Parathyroid adenoma (tissue), 2 donors: ENCODE data around the gene ANKRD23.

Source experiments
- H2AFZ ChIP-seq: fragments of 300-600 bp; sonication (generic); one replicate; pipeline ENCODE4 v1.7.0; 2017; ENCODE audit warnings: antibody characterized with exemption, mild to moderate bottlenecking
- H3K27ac ChIP-seq: fragments of 300-600 bp; sonication (generic); one replicate; pipeline ENCODE4 v1.7.0; 2017
- H3K27me3 ChIP-seq: fragments of 300-600 bp; sonication (generic); one replicate; pipeline ENCODE4 v1.7.0; 2017; ENCODE audit warnings: low read length; ENCODE audit not compliant: control insufficient read depth, insufficient read depth
- H3K36me3 ChIP-seq: fragments of 300-600 bp; sonication (generic); one replicate; pipeline ENCODE4 v1.7.0; 2017; ENCODE audit warnings: low read length; ENCODE audit not compliant: control insufficient read depth, insufficient read depth
- H3K4me1 ChIP-seq: fragments of 300-600 bp; sonication (generic); one replicate; pipeline ENCODE4 v1.7.0; 2017; ENCODE audit warnings: control low read depth
- H3K4me2 ChIP-seq: fragments of 300-600 bp; sonication (generic); one replicate; pipeline ENCODE4 v1.7.0; 2017; ENCODE audit warnings: low read length
- H3K4me3 ChIP-seq: fragments of 300-600 bp; sonication (generic); one replicate; pipeline ENCODE4 v1.7.0; 2017; ENCODE audit warnings: low read depth, low read length
- H3K79me2 ChIP-seq: fragments of 300-600 bp; sonication (generic); one replicate; pipeline ENCODE4 v1.7.0; 2017; ENCODE audit warnings: control low read depth
- H3K9ac ChIP-seq: fragments of 300-600 bp; sonication (generic); one replicate; pipeline ENCODE4 v1.7.0; 2017; ENCODE audit warnings: mild to moderate bottlenecking
- H3K9me3 ChIP-seq: fragments of 300-600 bp; sonication (generic); one replicate; pipeline ENCODE4 v1.7.0; 2017; ENCODE audit warnings: low read length; ENCODE audit not compliant: control insufficient read depth
- CTCF ChIP-seq: fragments of 300-600 bp; sonication (generic); IDR thresholded peaks from one replicate; pipeline ENCODE4 v1.7.0; 2017; ENCODE audit warnings: antibody characterized with exemption, mild to moderate bottlenecking
- donor health status: primary hyperparathyroidism.

Gene ANKRD23

DNA sequence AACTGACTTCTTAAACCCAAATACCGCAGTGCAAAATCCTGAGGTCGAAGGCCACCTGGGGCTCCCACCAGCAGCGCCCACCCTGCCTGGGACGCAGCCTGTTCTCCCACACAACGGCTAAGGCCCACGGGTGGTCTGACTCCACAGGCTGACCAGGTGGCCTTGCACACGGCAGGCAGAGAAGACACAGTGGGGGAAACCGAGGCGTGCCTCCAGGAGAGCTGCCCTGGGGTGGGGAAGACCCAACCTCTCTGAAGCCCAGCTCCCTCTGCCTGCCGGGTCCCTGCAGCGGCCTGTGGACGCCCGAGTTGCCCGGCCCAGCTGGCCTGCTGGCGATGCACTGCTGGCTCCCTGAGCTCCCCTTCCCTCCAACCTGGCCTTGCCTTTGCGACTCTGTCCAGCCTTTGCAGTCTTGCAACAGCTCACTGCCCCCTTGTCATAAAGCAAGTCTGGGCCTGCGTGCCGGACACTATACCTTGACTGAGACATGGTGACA, 35.8 kb upstream of the ANKRD23 start:
- Histone ChIP-seq H3K27ac (no peak overlapping the region), H2AFZ (no peak overlapping the region), H3K4me3 (no peak overlapping the region), H3K9me3 (no peaks in the 10 kb centered on the region), H3K9ac (no peak overlapping the region), H3K4me1 (peaks cover 2% of the 10 kb centered on the region), H3K36me3 (no peaks in the 10 kb centered on the region), H3K79me2 (no peaks in the 10 kb centered on the region), H3K4me2 (no peak overlapping the region), H3K27me3 (no peaks in the 10 kb centered on the region)
- no peak for TF ChIP-seq CTCF

- peaks cover 9% of the 10 kb centered on the region for H3K4me1 ChIP-seq
Observed at GRCh38 chr2:96878796-96879544, 35.1 kb upstream of the ANKRD23 start.

DNA sequence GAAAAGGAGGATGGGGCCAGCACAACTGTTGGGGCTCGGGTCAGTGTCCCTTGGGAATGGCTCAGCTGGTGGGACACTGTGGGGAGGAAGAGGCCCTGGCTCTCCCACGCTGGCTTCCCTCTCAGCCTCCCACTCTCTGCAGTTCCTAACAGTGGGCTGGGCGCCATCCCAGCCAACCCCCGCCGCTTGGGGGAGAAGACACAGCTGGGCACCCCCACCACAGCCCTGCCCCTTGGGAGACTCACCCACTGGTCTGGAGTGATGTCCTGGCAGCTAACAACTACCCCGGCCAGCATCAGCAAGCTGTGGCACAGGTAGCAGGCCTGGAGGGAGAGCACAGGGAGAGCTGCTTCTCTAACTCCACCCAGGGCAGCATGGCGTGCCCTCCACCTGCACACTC, 34.4 kb upstream of the ANKRD23 start:
- H3K4me3 ChIP-seq, result no peak overlapping the region
- H3K79me2 ChIP-seq, result no peaks in the 10 kb centered on the region
- H3K9me3 ChIP-seq, result no peaks in the 10 kb centered on the region
- no peak overlapping the region for H2AFZ ChIP-seq
- no peaks in the 10 kb centered on the region for H3K36me3 ChIP-seq
- no peak overlapping the region for H3K9ac ChIP-seq
- H3K4me1 ChIP-seq, result peaks cover 9% of the 10 kb centered on the region
- no peak for TF ChIP-seq CTCF
- H3K4me2 ChIP-seq, result no peak overlapping the region
- no peak overlapping the region for H3K27ac ChIP-seq
- no peaks in the 10 kb centered on the region for H3K27me3 ChIP-seq

More at GRCh38 chr2:96878796-96879544, 35.1 kb upstream of the ANKRD23 start:
- Histone ChIP-seq H3K9ac (no peak overlapping the region), H3K4me3 (no peak overlapping the region), H3K9me3 (no peaks in the 10 kb centered on the region), H3K36me3 (no peaks in the 10 kb centered on the region), H3K27ac (no peak overlapping the region), H3K79me2 (no peaks in the 10 kb centered on the region), H2AFZ (no peak overlapping the region), H3K27me3 (no peaks in the 10 kb centered on the region), H3K4me2 (no peak overlapping the region)
- TF ChIP-seq CTCF, result no peak

GRCh38 chr2:96877631-96878092, 33.8 kb upstream of the ANKRD23 start:
- Histone ChIP-seq H3K27me3 (no peaks in the 10 kb centered on the region), H3K36me3 (no peaks in the 10 kb centered on the region), H3K4me3 (no peak overlapping the region), H3K9ac (no peak overlapping the region), H3K4me1 (peaks cover 9% of the 10 kb centered on the region), H3K27ac (no peak overlapping the region), H2AFZ (no peak overlapping the region), H3K4me2 (no peak overlapping the region), H3K79me2 (no peaks in the 10 kb centered on the region), H3K9me3 (no peaks in the 10 kb centered on the region)
- TF ChIP-seq CTCF, result no peak

DNA sequence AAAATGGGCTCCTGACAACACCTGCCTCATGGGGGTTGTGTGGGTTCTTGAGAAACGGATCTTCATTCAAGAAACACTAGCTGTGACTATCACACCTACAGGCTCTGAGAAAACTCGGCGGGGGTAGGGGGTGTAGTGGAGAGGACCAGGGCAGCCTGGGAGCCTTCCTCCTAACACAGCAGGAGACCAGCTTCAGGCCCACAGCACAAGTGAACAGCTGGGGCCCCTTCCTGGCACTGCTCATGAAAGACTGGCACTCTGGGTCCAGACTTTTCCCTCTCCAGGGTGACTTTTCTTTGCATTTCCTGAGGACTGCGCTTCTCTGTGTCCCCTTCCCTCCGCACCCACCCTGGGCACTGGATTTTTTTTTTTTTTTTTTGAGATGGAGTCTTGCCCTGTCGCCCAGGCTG, 33.2 kb upstream of the ANKRD23 start:
- no peak overlapping the region for H3K4me2 ChIP-seq
- no peaks in the 10 kb centered on the region for H3K27me3 ChIP-seq
- TF ChIP-seq CTCF, result no peak
- H2AFZ ChIP-seq, result no peak overlapping the region
- no peaks in the 10 kb centered on the region for H3K79me2 ChIP-seq
- no peak overlapping the region for H3K27ac ChIP-seq
- no peaks in the 10 kb centered on the region for H3K36me3 ChIP-seq
- H3K9me3 ChIP-seq, result no peaks in the 10 kb centered on the region
- peaks cover 9% of the 10 kb centered on the region for H3K4me1 ChIP-seq
- H3K4me3 ChIP-seq, result no peak overlapping the region
- no peak overlapping the region for H3K9ac ChIP-seq
